KMS-11 (cell line): ENCODE data around the gene PRDM1.

Experiments used
- H2AFZ ChIP-seq: fragments of 200-600 bp; sonication (generic); 2 replicates; pipeline ENCODE4 v1.6.1; 2016; ENCODE audit warnings: antibody characterized with exemption, mixed run types, low read depth
- H3K27ac ChIP-seq: fragments of 200-600 bp; sonication (generic); 2 replicates; pipeline ENCODE4 v1.6.1; 2016; ENCODE audit warnings: mild to moderate bottlenecking, mixed run types
- H3K27me3 ChIP-seq: fragments of 200-600 bp; sonication (generic); 2 replicates; pipeline ENCODE4 v1.6.1; 2017; ENCODE audit warnings: mild to moderate bottlenecking, low read depth, mixed run types, moderate library complexity; ENCODE audit not compliant: insufficient read depth
- H3K36me3 ChIP-seq: fragments of 200-600 bp; sonication (generic); 2 replicates; pipeline ENCODE4 v1.6.1; 2017; ENCODE audit warnings: mild to moderate bottlenecking, mixed run types; ENCODE audit not compliant: insufficient read depth
- H3K4me1 ChIP-seq: fragments of 200-600 bp; sonication (generic); 2 replicates; pipeline ENCODE4 v1.6.1; 2016; ENCODE audit warnings: mild to moderate bottlenecking, low read depth, mixed run types; ENCODE audit not compliant: poor library complexity, severe bottlenecking
- H3K4me2 ChIP-seq: fragments of 200-600 bp; sonication (generic); 2 replicates; pipeline ENCODE4 v1.7.0; 2016; ENCODE audit warnings: mild to moderate bottlenecking, mixed run types
- H3K4me3 ChIP-seq: fragments of 200-600 bp; sonication (generic); IDR thresholded peaks from 2 replicates; pipeline ENCODE4 v1.6.1; 2017; ENCODE audit warnings: low read depth, low read length, mixed read lengths; ENCODE audit not compliant: insufficient read depth
- H3K79me2 ChIP-seq: fragments of 200-600 bp; sonication (generic); 2 replicates; pipeline ENCODE4 v1.6.1; 2016; ENCODE audit warnings: low read depth, mixed run types; ENCODE audit not compliant: insufficient read depth
- H3K9ac ChIP-seq: fragments of 200-600 bp; sonication (generic); 2 replicates; pipeline ENCODE4 v1.6.1; 2016; ENCODE audit warnings: mild to moderate bottlenecking, mixed run types
- H4K20me1 ChIP-seq: fragments of 200-600 bp; sonication (generic); 2 replicates; pipeline ENCODE4 v1.6.1; 2016; ENCODE audit warnings: mild to moderate bottlenecking, mixed run types; ENCODE audit not compliant: insufficient read depth
- CTCF ChIP-seq: fragments of 200-600 bp; sonication (generic); conservative IDR thresholded peaks from 2 replicates; pipeline ENCODE4 v1.6.1; 2017; ENCODE audit warnings: low read depth, mild to moderate bottlenecking, antibody characterized with exemption, low read length, moderate library complexity, mixed read lengths

Gene PRDM1

GRCh38 chr6:106119546-106119945 lies 33.4 kb downstream of the PRDM1 start:
- no peak for TF ChIP-seq CTCF
- H3K9ac ChIP-seq, result no peak overlapping the region
- H3K4me2 ChIP-seq, result no peak overlapping the region
- H4K20me1 ChIP-seq, result no peaks in the 10 kb centered on the region
- H3K4me3 ChIP-seq, result no peak overlapping the region
- H3K27ac ChIP-seq, result no peak overlapping the region
- no peak overlapping the region for H2AFZ ChIP-seq
- peaks cover 51% of the 10 kb centered on the region for H3K4me1 ChIP-seq
- H3K36me3 ChIP-seq, result no peaks in the 10 kb centered on the region
- no peaks in the 10 kb centered on the region for H3K27me3 ChIP-seq
- H3K79me2 ChIP-seq, result no peaks in the 10 kb centered on the region

GRCh38 chr6:106120006-106120405 lies 33.9 kb downstream of the PRDM1 start:
- H3K4me1 ChIP-seq, result peaks cover 51% of the 10 kb centered on the region
- H3K36me3 ChIP-seq, result no peaks in the 10 kb centered on the region
- no peaks in the 10 kb centered on the region for H3K27me3 ChIP-seq
- no peaks in the 10 kb centered on the region for H3K79me2 ChIP-seq
- H3K4me2 ChIP-seq, result no peak overlapping the region
- TF ChIP-seq CTCF, result no peak
- no peak overlapping the region for H2AFZ ChIP-seq
- H3K9ac ChIP-seq, result no peak overlapping the region
- H3K27ac ChIP-seq, result no peak overlapping the region
- no peak overlapping the region for H3K4me3 ChIP-seq
- no peaks in the 10 kb centered on the region for H4K20me1 ChIP-seq

GRCh38 chr6:106120406-106120805 lies 34.3 kb downstream of the PRDM1 start:
- H2AFZ ChIP-seq, result no peak overlapping the region
- H4K20me1 ChIP-seq, result no peaks in the 10 kb centered on the region
- H3K4me3 ChIP-seq, result no peak overlapping the region
- H3K36me3 ChIP-seq, result no peaks in the 10 kb centered on the region
- H3K27me3 ChIP-seq, result no peaks in the 10 kb centered on the region
- no peak overlapping the region for H3K27ac ChIP-seq
- TF ChIP-seq CTCF, result no peak
- H3K9ac ChIP-seq, result no peak overlapping the region
- no peaks in the 10 kb centered on the region for H3K79me2 ChIP-seq
- H3K4me1 ChIP-seq, result peaks cover 51% of the 10 kb centered on the region
- no peak overlapping the region for H3K4me2 ChIP-seq

DNA sequence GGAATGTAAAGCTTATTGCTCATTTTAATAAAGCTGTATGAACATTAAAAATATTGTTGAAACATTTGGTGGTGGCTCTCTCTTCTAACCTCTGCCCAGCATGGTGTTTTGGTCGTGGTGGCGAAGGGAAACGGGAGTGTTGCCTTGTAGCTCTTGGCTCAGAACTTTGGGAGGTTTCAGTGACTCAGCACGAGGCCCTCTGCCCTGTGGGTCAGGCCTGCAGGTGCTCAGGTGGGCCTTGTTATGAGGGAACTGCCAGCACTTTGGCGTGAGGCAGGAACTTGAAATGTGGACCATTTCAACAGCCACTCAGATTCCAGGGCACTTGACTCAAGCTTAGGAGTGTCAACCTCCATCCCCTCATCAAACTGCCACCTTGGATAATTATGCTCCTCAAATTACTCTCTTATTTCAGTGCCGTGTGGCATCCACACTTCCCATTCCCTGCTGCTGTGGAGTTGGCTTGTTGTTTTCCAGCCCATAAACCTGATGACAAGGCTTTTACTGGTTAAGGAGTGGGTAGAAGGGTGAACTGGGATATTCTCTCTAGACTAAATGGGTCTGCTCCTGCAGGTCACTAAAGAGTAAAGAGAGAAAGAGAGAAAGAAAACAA lies 36.3 kb downstream of the PRDM1 start:
- no peak overlapping the region for H3K4me2 ChIP-seq
- H3K9ac ChIP-seq, result no peak overlapping the region
- no peak overlapping the region for H3K27ac ChIP-seq
- H3K27me3 ChIP-seq, result no peaks in the 10 kb centered on the region
- no peaks in the 10 kb centered on the region for H3K36me3 ChIP-seq
- H3K4me1 ChIP-seq, result peaks cover 46% of the 10 kb centered on the region
- H3K4me3 ChIP-seq, result no peak overlapping the region
- no peak for TF ChIP-seq CTCF
- H2AFZ ChIP-seq, result no peak overlapping the region; the same call in 1 of the 2 replicates
- no peaks in the 10 kb centered on the region for H3K79me2 ChIP-seq
- no peaks in the 10 kb centered on the region for H4K20me1 ChIP-seq
